Upper lobe of left lung (tissue), 6 donors: ENCODE measurements around the gene PEX10. TPM values are rescaled to one million over a fixed set of nuclear protein-coding genes. Genes with fewer than 3 reads are reported as not detected.

Source experiments
- ATAC-seq, 2 donors: fragments of 200-7000 bp; cut with Tn5 transposase; one replicate each; pipeline ENCODE4 v1.9.1; 2022; ENCODE audit warnings: mild to moderate bottlenecking in 2 of 2, moderate library complexity in 2 of 2; ENCODE audit not compliant: low FRiP score in 2 of 2
- DNase-seq, 2 donors: peaks; one replicate each; pipeline ENCODE4 v3.0.0-alpha.2; 2019 to 2020
- H3K27ac ChIP-seq, 4 donors: fragments of 200-600 bp; sonication (generic); one replicate each; pipeline ENCODE4 v1.5.1; 2016 to 2019
- H3K27me3 ChIP-seq, 4 donors: fragments of 200-600 bp; sonication (generic); one replicate each; pipeline ENCODE4 v1.5.1; 2017 to 2019
- H3K36me3 ChIP-seq, 4 donors: fragments of 200-600 bp; sonication (generic); one replicate each; pipeline ENCODE4 v1.5.1; 2016 to 2019
- H3K4me1 ChIP-seq, 4 donors: fragments of 200-600 bp; sonication (generic); one replicate each; pipeline ENCODE4 v1.5.1; 2018 to 2019
- H3K4me3 ChIP-seq, 4 donors: fragments of 200-600 bp; sonication (generic); one replicate each; pipeline ENCODE4 v1.5.1; 2017 to 2019; ENCODE audit warnings: mild to moderate bottlenecking in 2 of 4, moderate library complexity in 1 of 4
- H3K9me3 ChIP-seq, 4 donors: fragments of 200-600 bp; sonication (generic); one replicate each; pipeline ENCODE4 v1.5.1; 2018 to 2019
- CTCF ChIP-seq, 6 experiments: fragments of 450-650 bp in 4 of 6; fragments of 200-600 bp in 2 of 6; sonication (generic) in 2 of 6; IDR thresholded peaks; one replicate each; pipeline ENCODE4 v1.5.1; 2016 to 2019; ENCODE audit warnings: antibody characterized with exemption in 6 of 6
- EP300 ChIP-seq, 4 donors: sonication (generic); formaldehyde crosslinking; IDR thresholded peaks; one replicate each; pipeline ENCODE4 v1.5.1; 2017; ENCODE audit warnings: antibody characterized with exemption in 4 of 4, control low read depth in 2 of 4
- POLR2A ChIP-seq, 4 donors: fragments of 450-650 bp; IDR thresholded peaks; one replicate each; pipeline ENCODE4 v1.5.1; 2016 to 2017; ENCODE audit warnings: antibody characterized with exemption in 4 of 4, mild to moderate bottlenecking in 2 of 4
- POLR2AphosphoS5 ChIP-seq, 2 donors: sonication (generic); formaldehyde crosslinking; IDR thresholded peaks; one replicate each; pipeline ENCODE4 v1.5.1; 2017; ENCODE audit warnings: antibody characterized with exemption in 2 of 2
- WGBS, 2 donors: methylation state at CpG; one replicate each; pipeline ENCODE4 v1.1.5; 2017 to 2018; 5-methylcytosine and 5-hydroxymethylcytosine counted together
- total RNA-seq, 6 donors: library from RNA; depleted of rRNA in 4 of 6; stranded (reverse); fragments of >200 nt in 4 of 6; gene quantifications; one replicate each; pipeline versions ENCODE4 v1.1.0 to v1.2.1, GENCODE V29; 2016 to 2021
- donor health status: DM: no; HTN: no; CAD: no; lungs with moderate emphysema.
- donor health status: DM: no; HTN: yes; CAD: no; lungs with severe emphysema.

PEX10 gene
- total RNA-seq, 6 donors from 2014 or later: 15.7 to 32.1 (median 19.9) TPM

- ATAC-seq: peak in 1 of 2 donors; percentile 53
- TF ChIP-seq POLR2A (IDR thresholded peaks at IDR 0.05): no peak
- TF ChIP-seq EP300 (IDR thresholded peaks at IDR 0.05): no peak
- TF ChIP-seq CTCF (IDR thresholded peaks at IDR 0.05): peak; percentile 91 to 96 (median 94)
- no peak for TF ChIP-seq POLR2AphosphoS5 (IDR thresholded peaks at IDR 0.05)
- peak; percentile 78 to 94 for DNase-seq
- Histone ChIP-seq H3K27ac (peak overlapping the region in 2 of 4 donors; percentile 35 to 42), H3K4me1 (peaks cover 28 to 34% (median 29%) of the 10 kb centered on the region in 4 donors), H3K4me3 (no peak overlapping the region), H3K9me3 (no peaks in the 10 kb centered on the region), H3K27me3 (peaks cover 0 to 9% (median 3%) of the 10 kb centered on the region in 4 donors), H3K36me3 (peaks cover 0 to 3% (median 0%) of the 10 kb centered on the region in 4 donors)
- 2 to 6% methylated on average over 13 to 20 of the region's 25 CpGs for WGBS, 2 donors
Observed at GRCh38 chr1:2414297-2414958, 2.1 kb upstream of the PEX10 start.

GRCh38 chr1:2413495-2414296 lies 1.3 kb upstream of the PEX10 start:
- DNase-seq (peak in 1 of 2 donors; percentile 85), ATAC-seq (no peak)
- Histone ChIP-seq H3K27me3 (peaks cover 0 to 7% (median 3%) of the 10 kb centered on the region in 4 donors), H3K9me3 (no peaks in the 10 kb centered on the region), H3K4me3 (peak overlapping the region; percentile 71 to 100 (median 95)), H3K4me1 (peaks cover 28 to 34% (median 29%) of the 10 kb centered on the region in 4 donors), H3K27ac (peak overlapping the region; percentile 42 to 87 (median 86)), H3K36me3 (peaks cover 0 to 6% (median 2%) of the 10 kb centered on the region in 4 donors)
- TF ChIP-seq EP300 (IDR thresholded peaks at IDR 0.05): no peak
- TF ChIP-seq POLR2A (IDR thresholded peaks at IDR 0.05): no peak
- TF ChIP-seq POLR2AphosphoS5 (IDR thresholded peaks at IDR 0.05): no peak
- TF ChIP-seq CTCF (IDR thresholded peaks at IDR 0.05): no peak
- WGBS, 2 donors: 41 to 54% methylated on average over 6 to 21 of the region's 28 CpGs

GRCh38 chr1:2412773-2413494 lies 570 bp upstream of the PEX10 start:
- Histone ChIP-seq H3K4me3 (peak overlapping the region; percentile 71 to 100 (median 95)), H3K36me3 (peaks cover 0 to 14% (median 9%) of the 10 kb centered on the region in 4 donors), H3K27ac (peak overlapping the region; percentile 81 to 87 (median 86)), H3K4me1 (peaks cover 28 to 34% (median 29%) of the 10 kb centered on the region in 4 donors), H3K9me3 (no peaks in the 10 kb centered on the region), H3K27me3 (peaks cover 0 to 7% (median 3%) of the 10 kb centered on the region in 4 donors)
- TF ChIP-seq CTCF (IDR thresholded peaks at IDR 0.05) (peak in 3 of 6 experiments; percentile 8 to 37 (median 35)), EP300 (IDR thresholded peaks at IDR 0.05) (no peak), POLR2A (IDR thresholded peaks at IDR 0.05) (peak in 1 of 4 donors; percentile 77), POLR2AphosphoS5 (IDR thresholded peaks at IDR 0.05) (peak in 1 of 2 donors; percentile 10)
- DNase-seq: no peak
- 0 to 13% methylated on average over 7 to 9 of the region's 66 CpGs for WGBS, 2 donors
- ATAC-seq: peak in 1 of 2 donors; percentile 64

- Histone ChIP-seq H3K9me3 (no peaks in the 10 kb centered on the region), H3K4me1 (peaks cover 28 to 34% (median 29%) of the 10 kb centered on the region in 4 donors), H3K27me3 (peaks cover 0 to 3% (median 0%) of the 10 kb centered on the region in 4 donors), H3K27ac (peak overlapping the region; percentile 81 to 87 (median 86)), H3K4me3 (peak overlapping the region; percentile 74 to 100 (median 95)), H3K36me3 (peaks cover 0 to 23% (median 16%) of the 10 kb centered on the region in 4 donors)
- no peak for DNase-seq
- ATAC-seq: peak; percentile 0 to 60
- WGBS, 2 donors: 13% methylated on average over 6 to 29 of the region's 38 CpGs
- no peak for TF ChIP-seq CTCF (IDR thresholded peaks at IDR 0.05)
- TF ChIP-seq POLR2AphosphoS5 (IDR thresholded peaks at IDR 0.05): no peak
- TF ChIP-seq EP300 (IDR thresholded peaks at IDR 0.05): no peak
- TF ChIP-seq POLR2A (IDR thresholded peaks at IDR 0.05): no peak
Observed at GRCh38 chr1:2411801-2412394, 466 bp downstream of the PEX10 start.
